GM23338 (cell line): Measurements from ENCODE around the gene RRBP1.

Experiments
- CREB1 ChIP-seq: fragments of 250-450 bp; sonication (Bioruptor Pico); IDR thresholded peaks from 2 replicates; pipeline ENCODE4 v1.5.0; 2020; ENCODE audit warnings: low read depth, mild to moderate bottlenecking, moderate library complexity
- EZH2 ChIP-seq: fragments of 200-600 bp; sonication (generic); IDR thresholded peaks from one replicate; pipeline ENCODE4 v1.8.0; 2017; ENCODE audit warnings: antibody characterized with exemption, mild to moderate bottlenecking, low read depth; ENCODE audit not compliant: unreplicated experiment
- EZH2phosphoT487 ChIP-seq: fragments of 200-600 bp; sonication (generic); IDR thresholded peaks from one replicate; pipeline ENCODE4 v1.8.1; 2018; ENCODE audit warnings: antibody characterized with exemption; ENCODE audit not compliant: unreplicated experiment
- ZNF114 ChIP-seq: fragments of 250-450 bp; sonication (Bioruptor Pico); IDR thresholded peaks from 2 replicates; pipeline ENCODE4 v1.5.0; 2020; ENCODE audit warnings: mild to moderate bottlenecking, moderate library complexity
- TF ChIP-seq, protein P1 (sequence below), 2 experiments: fragments of 200-600 bp in 1 of 2; sonication (generic) in 1 of 2; conservative IDR thresholded peaks; 2 replicates each; pipeline versions ENCODE4 v1.5.1 to v1.6.1; 2016 to 2017; ENCODE audit warnings: antibody characterized with exemption in 2 of 2, low read depth in 2 of 2, mild to moderate bottlenecking in 2 of 2, moderate library complexity in 1 of 2
- TF ChIP-seq, protein P2 (sequence below): IDR thresholded peaks from one replicate; pipeline ENCODE4 v1.6.1; 2018; ENCODE audit warnings: antibody characterized with exemption; ENCODE audit not compliant: unreplicated experiment

- no peak for TF ChIP-seq EZH2
- TF ChIP-seq, protein P1, sequence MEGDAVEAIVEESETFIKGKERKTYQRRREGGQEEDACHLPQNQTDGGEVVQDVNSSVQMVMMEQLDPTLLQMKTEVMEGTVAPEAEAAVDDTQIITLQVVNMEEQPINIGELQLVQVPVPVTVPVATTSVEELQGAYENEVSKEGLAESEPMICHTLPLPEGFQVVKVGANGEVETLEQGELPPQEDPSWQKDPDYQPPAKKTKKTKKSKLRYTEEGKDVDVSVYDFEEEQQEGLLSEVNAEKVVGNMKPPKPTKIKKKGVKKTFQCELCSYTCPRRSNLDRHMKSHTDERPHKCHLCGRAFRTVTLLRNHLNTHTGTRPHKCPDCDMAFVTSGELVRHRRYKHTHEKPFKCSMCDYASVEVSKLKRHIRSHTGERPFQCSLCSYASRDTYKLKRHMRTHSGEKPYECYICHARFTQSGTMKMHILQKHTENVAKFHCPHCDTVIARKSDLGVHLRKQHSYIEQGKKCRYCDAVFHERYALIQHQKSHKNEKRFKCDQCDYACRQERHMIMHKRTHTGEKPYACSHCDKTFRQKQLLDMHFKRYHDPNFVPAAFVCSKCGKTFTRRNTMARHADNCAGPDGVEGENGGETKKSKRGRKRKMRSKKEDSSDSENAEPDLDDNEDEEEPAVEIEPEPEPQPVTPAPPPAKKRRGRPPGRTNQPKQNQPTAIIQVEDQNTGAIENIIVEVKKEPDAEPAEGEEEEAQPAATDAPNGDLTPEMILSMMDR (conservative IDR thresholded peaks at IDR 0.05; ENCODE audit: low read depth in 2 of 2): no peak
- no peak for TF ChIP-seq CREB1
- TF ChIP-seq, protein P2, sequence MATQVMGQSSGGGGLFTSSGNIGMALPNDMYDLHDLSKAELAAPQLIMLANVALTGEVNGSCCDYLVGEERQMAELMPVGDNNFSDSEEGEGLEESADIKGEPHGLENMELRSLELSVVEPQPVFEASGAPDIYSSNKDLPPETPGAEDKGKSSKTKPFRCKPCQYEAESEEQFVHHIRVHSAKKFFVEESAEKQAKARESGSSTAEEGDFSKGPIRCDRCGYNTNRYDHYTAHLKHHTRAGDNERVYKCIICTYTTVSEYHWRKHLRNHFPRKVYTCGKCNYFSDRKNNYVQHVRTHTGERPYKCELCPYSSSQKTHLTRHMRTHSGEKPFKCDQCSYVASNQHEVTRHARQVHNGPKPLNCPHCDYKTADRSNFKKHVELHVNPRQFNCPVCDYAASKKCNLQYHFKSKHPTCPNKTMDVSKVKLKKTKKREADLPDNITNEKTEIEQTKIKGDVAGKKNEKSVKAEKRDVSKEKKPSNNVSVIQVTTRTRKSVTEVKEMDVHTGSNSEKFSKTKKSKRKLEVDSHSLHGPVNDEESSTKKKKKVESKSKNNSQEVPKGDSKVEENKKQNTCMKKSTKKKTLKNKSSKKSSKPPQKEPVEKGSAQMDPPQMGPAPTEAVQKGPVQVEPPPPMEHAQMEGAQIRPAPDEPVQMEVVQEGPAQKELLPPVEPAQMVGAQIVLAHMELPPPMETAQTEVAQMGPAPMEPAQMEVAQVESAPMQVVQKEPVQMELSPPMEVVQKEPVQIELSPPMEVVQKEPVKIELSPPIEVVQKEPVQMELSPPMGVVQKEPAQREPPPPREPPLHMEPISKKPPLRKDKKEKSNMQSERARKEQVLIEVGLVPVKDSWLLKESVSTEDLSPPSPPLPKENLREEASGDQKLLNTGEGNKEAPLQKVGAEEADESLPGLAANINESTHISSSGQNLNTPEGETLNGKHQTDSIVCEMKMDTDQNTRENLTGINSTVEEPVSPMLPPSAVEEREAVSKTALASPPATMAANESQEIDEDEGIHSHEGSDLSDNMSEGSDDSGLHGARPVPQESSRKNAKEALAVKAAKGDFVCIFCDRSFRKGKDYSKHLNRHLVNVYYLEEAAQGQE: no peak
- no peak for TF ChIP-seq ZNF114 (CRISPR knock-in tag)
- no peak for TF ChIP-seq EZH2phosphoT487
Measured at GRCh38 chr20:17671565-17671964, 10.5 kb downstream of the RRBP1 start.
